ENCODE data around the gene CTTNBP2.

The CTTNBP2 gene

DNA sequence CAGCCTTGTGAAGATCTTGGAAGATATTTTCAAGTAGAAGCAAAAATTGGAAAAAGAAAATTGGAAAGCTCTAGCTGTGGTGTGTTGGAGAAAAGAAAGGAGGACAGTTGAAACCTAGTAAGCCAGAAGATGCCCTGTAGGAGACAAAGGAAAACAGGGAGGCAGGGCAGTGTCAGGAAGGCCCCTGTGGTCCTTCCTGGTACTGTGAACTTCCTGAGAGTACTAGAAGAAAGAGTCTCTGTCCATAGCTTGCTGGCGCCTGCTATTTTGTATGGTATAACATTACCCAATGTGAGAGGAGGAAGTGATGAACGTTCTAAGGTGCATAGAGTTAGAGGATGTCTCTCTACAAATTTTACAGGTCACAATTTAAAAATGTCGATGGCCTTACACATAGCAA is 183.1 kb downstream of the CTTNBP2 start:
- DNase-seq, result no peak

DNA sequence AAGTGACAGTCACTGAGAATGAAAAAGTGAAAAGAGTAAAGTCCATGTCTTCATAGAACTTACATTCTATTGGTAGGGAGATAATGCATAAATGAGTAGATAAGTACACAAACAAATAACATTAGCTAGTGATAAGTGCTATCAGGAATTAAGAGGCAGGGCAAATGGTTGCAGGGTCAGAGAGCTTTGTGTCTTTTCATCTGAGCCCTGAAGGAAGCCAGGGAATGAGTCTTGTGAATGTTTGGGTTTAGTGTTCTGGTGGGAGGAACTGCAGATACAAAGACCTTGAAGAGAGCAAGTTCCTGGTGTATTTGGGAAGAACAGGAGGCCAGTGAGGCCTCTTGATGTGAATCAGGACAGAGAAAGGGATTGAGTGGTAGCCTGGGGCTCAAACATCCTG is 183.8 kb downstream of the CTTNBP2 start:
- no peak for DNase-seq

DNA sequence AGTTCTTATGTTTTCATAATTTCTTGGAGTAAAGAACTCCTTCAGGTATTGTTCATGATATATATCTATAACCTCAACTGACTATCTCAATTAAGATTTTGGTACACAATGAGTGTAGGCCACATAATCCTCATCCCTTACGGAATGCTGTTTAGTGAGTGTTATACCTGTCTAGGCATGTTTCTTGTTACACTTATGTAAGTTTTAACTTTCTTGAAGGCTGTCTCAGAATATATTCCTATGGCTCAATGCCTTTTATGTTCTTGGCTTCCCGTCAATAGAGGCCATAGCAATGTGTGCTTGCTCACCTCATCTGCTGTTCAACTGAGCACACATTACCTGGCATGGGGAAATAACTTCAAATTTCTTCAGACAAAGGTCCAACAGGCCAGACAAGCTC is 185.1 kb downstream of the CTTNBP2 start:
- no peak for DNase-seq

DNA sequence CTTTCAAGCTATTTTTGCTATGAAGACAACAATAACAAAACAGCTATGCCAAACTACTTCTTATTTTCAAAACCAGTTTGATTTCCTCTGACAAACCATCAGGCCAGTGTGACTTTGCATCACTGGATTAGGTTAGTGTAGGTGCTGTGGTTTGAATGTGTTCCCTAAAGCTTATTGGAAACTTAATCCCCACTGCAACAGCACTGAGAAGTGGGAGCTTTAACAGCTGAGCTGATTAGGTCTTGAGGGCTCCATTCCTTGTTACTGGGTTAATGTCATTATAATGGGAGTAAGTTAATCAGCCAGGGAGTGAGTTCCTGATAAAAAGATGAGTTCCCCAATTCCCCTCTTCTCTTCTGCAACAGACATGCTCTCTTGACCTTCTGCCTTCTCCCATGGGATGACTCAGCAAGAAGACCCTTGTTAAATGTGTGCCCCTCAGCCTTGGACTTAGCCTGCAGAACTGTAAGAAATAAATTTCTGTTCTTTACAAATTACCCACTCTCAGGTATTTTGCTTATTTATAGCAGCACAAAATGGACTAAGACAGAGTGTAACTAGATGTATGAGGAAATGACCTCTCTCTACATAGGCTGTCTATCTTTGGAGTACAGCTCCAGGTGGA is 186.8 kb downstream of the CTTNBP2 start:
- DNase-seq, result no peak

DNA sequence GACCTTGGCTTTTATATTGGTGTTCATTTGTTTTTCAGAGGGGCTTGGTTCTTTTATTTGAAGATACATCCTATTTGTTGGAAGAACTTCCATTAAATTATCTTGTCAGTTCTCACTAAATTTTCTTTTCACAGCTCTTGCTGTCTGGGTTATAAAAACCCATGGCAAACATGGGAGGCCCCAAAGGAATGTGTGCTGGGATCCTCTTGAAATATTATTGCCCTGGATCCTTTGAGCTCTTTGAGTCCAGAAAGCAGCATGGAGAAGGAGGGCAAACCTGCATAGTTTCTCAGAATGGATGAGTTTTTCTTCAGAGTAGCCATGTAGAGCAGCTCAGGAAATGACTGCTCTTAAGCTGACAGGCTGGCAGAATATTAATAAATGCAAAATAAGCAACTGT is 187.4 kb downstream of the CTTNBP2 start:
- no peak for DNase-seq

DNA sequence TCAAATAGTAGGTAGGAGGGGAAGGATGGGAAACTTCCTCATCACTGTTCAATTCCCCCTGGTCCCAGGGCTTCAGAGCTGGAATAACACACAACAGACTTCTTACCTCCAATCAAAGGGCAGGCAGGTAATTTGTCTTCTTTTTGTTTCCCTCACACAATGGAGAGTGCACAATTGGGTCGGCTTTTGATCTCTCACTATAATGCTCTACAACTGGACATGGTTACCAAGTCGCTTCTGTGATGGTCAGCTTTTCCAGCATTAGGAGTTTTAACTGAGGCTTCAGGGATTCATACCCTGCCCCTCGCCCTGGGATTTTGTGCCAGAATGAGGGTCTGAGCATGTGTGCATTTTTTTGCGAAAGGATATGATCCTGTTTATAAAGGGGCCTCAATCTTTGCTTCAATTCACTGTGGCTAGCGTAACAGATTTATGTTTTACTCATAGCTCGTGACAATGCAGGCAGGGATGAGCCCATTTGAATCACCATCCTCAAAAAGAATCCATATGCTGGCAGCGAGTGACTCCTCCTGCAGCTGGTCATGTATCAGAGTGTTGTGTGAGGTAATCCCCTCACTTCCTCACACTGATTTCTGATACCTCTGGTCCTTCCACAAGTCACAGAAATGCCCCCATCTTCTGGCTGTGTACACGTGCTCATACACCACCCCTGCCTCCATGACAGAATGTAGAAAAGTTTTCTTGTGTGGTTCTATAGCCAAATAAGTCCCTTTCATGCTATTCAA is 189.6 kb downstream of the CTTNBP2 start:
- no peak for DNase-seq

DNA sequence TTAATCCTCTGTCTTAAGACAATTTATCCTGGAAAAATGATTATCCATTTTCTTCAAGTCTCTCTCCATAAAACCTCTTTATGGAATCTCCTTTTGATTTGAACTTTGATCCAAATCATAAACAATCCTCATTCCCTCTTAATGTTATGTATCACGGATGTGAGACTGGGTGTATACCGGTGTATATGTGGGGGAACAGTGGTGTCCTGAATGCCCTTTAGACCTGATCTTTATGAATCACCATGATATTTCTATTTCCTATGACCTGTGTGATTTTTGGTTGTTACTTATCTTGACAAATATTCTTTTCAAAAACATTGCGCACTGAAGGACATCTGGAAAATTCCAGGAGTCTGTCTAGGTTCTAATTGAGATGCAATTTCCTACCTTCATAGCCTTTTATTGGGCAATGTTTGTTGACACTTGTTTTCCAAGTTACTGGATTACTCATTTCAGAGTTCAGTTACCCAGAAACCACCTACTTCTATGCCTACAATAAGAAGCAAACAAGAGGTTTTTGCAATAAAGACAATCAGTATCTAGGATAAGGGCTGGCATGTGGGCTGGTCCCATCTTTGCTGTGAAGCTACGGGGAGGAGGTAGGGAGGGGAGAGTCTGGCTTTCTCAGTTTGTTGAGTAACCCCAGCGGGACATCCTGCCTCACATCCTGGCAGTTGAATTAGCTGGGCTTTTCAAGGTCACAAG is 190.4 kb downstream of the CTTNBP2 start:
- no peak for DNase-seq

DNA sequence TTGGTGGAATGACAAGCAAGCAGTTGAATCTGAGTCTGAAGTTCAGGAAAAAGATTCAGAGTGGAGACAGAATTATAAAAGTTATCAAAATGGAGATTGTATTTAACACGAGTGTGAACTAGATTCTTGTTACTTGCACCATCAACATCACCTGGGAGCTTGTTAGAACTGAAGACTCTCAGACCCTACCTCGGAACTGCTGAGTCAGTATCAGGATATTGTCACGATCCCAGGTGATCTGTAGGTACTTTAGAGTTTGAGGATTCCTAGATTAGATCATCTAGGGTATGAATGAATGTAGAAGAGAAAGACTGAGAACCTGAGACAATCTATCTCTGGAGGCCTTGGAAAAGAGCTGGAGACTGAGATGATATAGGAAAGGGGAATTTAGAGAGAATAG is 194.1 kb downstream of the CTTNBP2 start:
- no peak for DNase-seq

DNA sequence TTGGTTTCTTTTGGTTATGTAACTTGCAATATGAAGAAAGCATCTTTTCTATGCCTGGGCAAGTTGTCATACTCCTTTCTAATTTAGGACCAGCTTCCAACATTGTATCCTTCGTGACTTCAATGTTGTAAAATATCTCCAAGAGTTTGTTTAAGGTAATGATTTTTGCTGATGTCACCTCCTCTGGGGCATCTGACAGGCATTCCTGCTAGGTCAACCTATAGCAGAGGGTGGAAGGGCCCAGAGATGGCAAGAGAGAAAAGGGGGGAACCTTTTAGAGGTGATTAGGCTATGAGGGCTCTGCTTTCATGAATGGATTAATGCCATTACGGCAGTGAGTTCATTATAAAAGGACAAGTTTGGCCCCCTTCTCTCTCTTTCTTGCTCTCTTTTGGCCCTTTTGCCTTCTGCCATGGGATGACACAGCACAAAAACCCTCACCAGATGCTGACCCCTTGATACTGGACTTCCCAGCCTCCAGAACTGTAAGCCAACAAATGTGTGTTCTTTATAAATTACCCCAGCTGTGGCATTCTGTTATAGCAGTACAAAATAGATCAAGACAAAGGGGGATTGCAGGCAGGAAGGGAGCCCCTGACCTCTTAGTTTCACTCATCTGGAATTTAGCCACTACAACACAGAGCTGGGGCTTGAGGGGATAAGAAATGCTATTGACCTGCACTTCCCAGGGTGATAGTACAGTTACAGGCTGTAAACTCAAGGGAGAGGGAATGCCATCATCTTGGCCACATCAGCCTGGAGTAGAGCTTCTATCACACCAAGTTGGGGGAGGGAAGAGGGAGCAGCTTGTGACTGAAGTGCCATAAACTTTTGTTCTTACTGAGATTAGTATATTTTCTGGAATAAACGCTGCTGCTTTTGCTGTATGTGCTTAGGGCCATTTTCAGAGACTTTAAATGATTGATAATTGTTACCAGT is 197.5 kb downstream of the CTTNBP2 start:
- no peak for DNase-seq

DNA sequence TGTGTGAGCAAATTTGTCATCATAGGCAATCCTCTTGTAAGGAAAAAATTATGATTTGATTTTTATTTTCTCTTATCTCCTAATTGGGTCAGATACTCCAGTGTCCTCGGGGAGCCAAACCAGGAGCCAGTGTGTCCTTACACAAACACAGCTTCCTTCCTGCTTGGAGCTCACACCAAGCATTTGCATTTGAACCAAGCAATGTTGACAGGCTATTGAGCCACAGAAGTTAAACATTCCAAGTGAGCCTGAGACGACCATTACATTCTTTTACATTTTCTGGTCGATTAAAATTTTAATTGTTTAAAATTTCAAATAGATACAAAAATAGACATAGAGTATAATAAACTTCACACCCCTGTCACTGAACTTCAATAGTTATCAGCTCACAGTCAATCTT is 198.6 kb downstream of the CTTNBP2 start:
- DNase-seq, result no peak

DNA sequence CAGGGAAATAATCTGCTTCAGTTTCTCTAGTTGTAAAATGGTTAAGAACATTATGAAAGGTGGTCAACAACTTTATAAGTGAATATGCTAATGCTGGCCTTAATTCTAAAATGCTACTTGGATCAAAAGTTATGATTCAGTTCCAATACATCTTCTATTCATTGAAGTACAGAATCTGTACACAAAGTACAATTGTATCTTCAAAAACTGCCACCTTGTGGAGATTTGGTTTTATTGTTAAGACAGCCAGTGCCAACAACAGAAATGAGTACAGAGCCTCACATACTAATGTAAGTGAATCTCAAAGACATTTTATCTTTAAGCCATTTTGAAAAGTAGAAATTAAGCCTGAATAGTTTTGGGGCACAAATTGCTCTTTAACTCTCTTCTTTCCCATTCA is 199.4 kb downstream of the CTTNBP2 start:
- DNase-seq, result peak in 1 of 58 donors; percentile 37

DNA sequence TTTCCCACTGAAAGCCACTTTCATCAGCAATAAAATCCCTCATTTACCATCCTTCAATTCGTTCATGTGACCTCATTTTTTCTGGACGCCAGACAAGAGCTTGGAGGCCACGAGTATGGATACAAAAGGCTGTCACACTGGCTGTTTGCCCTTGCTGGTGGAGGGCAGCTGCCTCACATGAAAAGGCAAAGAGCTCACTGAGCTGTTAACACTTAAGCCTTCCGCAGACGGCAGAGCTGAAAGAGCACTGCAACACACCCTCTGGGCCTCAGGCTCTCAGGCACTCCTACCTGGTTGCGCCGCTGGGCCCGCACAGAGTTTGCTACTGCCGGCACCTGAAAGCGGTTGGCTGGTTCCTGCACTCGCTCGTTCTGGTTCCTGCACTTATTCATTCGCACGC is 199.9 kb downstream of the CTTNBP2 start:
- DNase-seq, result peak in 55 of 58 donors; percentile 2 to 81 (median 49)

DNA sequence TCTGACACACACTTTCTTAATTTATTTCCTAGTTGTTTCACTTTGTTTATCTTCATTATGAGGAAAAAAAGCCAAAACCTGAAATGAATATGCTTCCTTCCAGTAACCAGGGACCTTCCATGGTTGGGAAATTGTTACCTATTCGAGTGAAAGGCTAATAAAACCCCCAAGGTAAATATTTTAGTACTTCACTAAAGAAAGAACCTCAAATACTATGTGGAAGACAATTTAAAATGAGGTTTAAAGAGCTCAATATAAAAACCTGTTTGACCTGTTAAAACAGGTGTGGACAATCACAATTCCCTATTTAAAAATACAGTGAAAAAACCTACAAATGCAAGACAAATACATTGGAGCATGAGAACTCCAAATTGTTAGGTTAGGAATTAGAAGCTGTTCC is 200.8 kb downstream of the CTTNBP2 start:
- no peak for DNase-seq

DNA sequence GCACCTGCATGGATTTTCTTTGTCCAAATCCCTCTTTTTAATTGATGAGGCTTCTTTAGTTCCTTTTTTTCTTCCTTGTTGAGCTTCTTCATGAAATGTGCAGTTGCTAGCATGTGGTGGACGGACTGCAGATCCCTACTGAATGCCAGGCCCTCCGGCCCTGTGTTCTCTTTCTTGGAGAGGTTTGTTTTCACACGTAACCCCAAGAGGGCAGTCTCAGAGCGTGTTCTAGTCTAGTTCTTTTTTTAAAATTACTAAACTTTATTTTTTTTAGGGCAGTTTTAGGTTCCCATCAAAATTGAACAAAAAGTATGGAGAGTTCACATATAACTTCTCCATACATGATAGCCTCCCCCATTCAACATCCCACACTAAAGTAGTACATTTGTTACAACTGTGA is 203.4 kb downstream of the CTTNBP2 start:
- peak in 10 of 58 donors; percentile 0 to 12 (median 3) for DNase-seq

DNA sequence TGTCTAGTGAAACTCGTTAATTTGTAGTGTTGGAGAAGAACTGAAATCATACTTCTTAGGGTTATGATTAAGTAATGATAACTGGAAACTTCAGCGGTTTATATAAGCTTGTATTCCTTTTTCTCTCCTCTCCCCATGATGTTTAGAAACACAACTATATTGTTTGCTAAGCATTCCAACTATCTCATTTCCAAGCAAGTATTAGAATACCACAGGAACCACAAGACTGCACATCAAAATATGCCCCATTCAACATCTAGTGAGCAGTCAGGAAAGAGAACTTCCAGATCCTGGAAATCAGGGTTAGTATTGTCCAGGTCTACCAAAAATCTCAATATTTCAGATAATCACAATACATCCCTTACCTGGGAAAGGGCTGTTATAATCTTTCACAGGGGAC is 205.8 kb downstream of the CTTNBP2 start:
- no peak for DNase-seq

DNA sequence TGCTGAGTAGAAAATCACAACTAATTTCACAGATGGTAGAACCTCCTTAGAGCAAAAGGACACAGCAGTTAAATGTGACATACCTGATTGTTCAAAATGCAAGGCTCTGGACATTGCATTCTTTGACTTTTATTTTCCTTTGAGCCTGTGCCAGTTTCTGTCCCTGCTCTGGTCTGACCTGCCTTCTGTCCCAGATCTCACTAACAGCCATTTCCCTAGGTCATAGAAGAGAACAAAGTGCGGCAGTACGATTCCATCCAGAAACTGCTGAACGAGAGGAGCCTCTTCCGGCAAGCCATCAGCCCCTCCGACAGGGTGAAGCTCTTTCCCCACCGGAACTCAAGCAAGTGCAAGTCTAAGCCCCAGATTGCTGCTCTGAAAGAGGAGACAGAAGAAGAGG is 206.6 kb downstream of the CTTNBP2 start:
- DNase-seq, result no peak

DNA sequence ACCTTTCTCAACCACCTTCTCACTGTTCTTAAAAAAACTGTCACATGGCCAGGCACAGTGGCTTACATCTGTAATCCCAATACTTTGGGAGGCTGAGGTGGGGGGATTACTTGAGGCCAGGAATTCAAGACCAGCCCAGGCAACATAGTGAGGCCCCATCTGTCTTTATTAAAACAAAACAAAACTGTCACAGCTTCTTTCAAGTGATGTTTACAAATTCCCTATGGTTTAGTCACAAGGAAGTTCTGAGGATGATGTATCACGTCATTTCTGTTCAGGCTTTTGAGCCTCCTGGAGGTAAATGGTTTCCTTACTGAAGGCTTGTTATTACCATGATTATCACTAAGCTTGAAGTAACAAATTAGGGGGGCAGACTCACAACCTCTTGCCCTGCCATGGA is 207.2 kb downstream of the CTTNBP2 start:
- DNase-seq, result no peak

DNA sequence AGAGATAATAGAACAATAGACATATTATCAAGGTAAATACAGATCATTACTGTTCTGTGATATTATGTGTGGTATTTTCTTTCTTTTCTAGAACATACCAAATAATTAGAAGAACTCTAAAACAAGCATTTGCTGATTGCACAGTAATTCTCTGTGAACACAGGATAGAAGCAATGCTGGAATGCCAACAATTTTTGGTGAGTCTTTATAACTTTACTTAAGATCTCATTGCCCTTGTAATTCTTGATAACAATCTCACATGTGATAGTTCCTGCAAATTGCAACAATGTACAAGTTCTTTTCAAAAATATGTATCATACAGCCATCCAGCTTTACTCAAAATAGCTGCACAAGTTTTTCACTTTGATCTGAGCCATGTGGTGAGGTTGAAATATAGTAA is 207.9 kb downstream of the CTTNBP2 start:
- no peak for DNase-seq

DNA sequence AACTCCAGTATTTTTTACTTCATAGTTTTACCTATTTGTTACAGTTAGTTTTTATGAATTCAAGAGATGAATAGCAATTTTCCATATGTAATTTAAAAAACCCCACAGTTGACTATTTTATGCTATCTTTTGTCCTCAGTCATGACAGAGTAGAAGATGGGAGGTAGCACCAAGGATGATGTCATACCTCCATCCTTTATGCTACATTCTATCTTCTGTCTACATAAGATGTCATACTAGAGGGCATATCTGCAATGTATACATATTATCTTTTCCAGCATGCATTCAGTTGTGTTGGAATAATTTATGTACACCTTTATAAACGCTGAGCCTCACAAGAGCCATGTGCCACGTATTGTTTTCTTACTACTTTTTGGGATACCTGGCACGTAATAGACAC is 209.2 kb downstream of the CTTNBP2 start:
- no peak for DNase-seq

DNA sequence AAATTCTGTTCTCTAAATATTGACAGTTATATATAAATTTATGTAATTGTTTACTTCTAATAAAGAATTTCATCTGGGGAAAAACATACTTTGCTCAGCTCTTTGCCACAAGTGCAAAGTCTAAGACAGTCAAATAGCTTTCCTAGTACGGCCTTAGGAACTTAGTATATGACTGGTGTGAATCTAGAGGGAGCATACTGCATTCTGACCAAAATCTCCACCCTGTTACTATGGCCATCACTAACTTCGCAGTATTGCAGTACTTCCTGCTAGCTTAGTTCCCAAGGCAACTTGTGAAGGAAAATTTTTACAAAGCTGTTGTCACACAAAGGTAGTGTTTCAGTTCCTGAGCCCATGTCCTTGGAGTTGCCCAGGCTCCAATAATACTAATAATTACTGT is 211.9 kb downstream of the CTTNBP2 start:
- no peak for DNase-seq

Measured in anterior cingulate cortex (tissue), 58 donors.